A673 (cell line): ENCODE measurements around the gene MEGF10. TPM values are rescaled to one million over a fixed set of nuclear protein-coding genes. Genes with fewer than 3 reads are reported as not detected.
A peak's percentile ranks its signal among the peaks of the same experiment; 100 is the strongest.

Experiments used
- BruUV-seq: library from RNA; stranded (reverse); fragments of 400-500 nt; replicated peaks from 2 replicates; lab custom pipeline; 2021; lab: Mats Ljungman, UMichigan
- CTCF ChIA-PET: fragments of 300-600 bp; sonication (Branson Sonifier 250); formaldehyde crosslinking; loops from one replicate; lab custom pipeline; 2022; ENCODE audit warnings: antibody characterized with exemption; lab: Charles Lee
- POLR2A ChIA-PET: fragments of 300-600 bp; sonication (Branson Sonifier 250); formaldehyde crosslinking; loops from one replicate; lab custom pipeline; 2022; ENCODE audit warnings: antibody characterized with exemption; ENCODE audit not compliant: low non-redundant PET; lab: Charles Lee
- DNase-seq: peaks from one replicate; pipeline ENCODE4 v3.0.0-alpha.2; 2015; ENCODE audit warnings: low spot score
- H3K27ac ChIP-seq: fragments of 200-600 bp; sonication (generic); 2 replicates; pipeline ENCODE4 v1.5.1; 2016; ENCODE audit warnings: mixed run types, low read depth, mild to moderate bottlenecking, mixed read lengths, antibody characterized with exemption, low read length; ENCODE audit not compliant: poor library complexity, severe bottlenecking
- H3K27me3 ChIP-seq: fragments of 200-600 bp; sonication (generic); replicated peaks from 2 replicates; pipeline ENCODE4 v1.6.1; 2017; ENCODE audit warnings: mixed run types, low read depth, mild to moderate bottlenecking, mixed read lengths, antibody characterized with exemption, low read length; ENCODE audit not compliant: insufficient read depth, poor library complexity
- H3K36me3 ChIP-seq: fragments of 200-600 bp; sonication (generic); 2 replicates; pipeline ENCODE4 v1.6.1; 2016; ENCODE audit warnings: mixed run types, mild to moderate bottlenecking, mixed read lengths, antibody characterized with exemption, low read length; ENCODE audit not compliant: insufficient read depth, poor library complexity, severe bottlenecking
- H3K4me1 ChIP-seq: fragments of 200-600 bp; sonication (generic); 2 replicates; pipeline ENCODE4 v1.6.1; 2017; ENCODE audit warnings: mixed run types, mild to moderate bottlenecking, mixed read lengths, antibody characterized with exemption, low read length; ENCODE audit not compliant: insufficient read depth, poor library complexity, severe bottlenecking
- H3K4me3 ChIP-seq: fragments of 200-600 bp; sonication (generic); 2 replicates; pipeline ENCODE4 v1.5.1; 2016; ENCODE audit warnings: low read depth, mixed run types, mild to moderate bottlenecking, mixed read lengths, low read length; ENCODE audit not compliant: poor library complexity, severe bottlenecking
- H3K9me3 ChIP-seq: fragments of 200-600 bp; sonication (generic); 2 replicates; pipeline ENCODE4 v1.6.1; 2016; ENCODE audit warnings: mixed run types, low read depth, mild to moderate bottlenecking, mixed read lengths, antibody characterized with exemption, low read length; ENCODE audit not compliant: poor library complexity, severe bottlenecking
- CTCF ChIP-seq: fragments of 300-800, 200-600 bp; sonication (generic); conservative IDR thresholded peaks from 2 replicates; pipeline ENCODE4 v1.5.1; 2017; ENCODE audit warnings: low read depth, mild to moderate bottlenecking, antibody characterized with exemption, low read length, moderate library complexity, mixed read lengths
- EZH2 ChIP-seq: fragments of 200-600 bp; sonication (generic); IDR thresholded peaks from 2 replicates; pipeline ENCODE4 v1.6.1; 2017; ENCODE audit warnings: borderline replicate concordance, low read depth, mild to moderate bottlenecking, mixed read lengths, antibody characterized with exemption, low read length; ENCODE audit not compliant: poor library complexity, severe bottlenecking
- intact Hi-C: fragments of 100-400 bp; cut with micrococcal nuclease; formaldehyde crosslinking; loops from one replicate; pipeline ENCODE4 v1.10.0; 2022; ENCODE audit not compliant: unreplicated experiment
- total RNA-seq: library from RNA; stranded (reverse); gene quantifications from 2 replicates; pipeline ENCODE4 v1.2.3, GENCODE V29; 2021

MEGF10 gene
- total RNA-seq, 1 experiment from 2014 or later = 0.71 TPM

DNA sequence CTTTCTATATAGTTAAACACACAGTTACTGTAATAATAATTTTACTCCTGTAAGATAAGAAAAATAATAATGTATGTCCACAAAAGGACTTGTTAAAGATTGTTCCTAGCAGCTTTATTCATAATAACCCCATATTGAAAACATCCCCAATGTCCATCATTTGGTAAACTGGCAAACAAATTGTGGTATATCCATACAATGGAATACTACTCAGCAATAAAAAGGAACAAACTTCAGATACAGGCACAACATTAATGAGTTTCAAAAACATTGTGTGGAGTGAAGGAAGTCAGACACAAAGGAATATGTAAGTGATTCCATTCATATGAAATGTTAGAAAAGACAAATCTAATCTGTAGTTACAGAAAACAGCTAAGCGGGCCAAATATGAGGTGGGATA, 1.9 kb upstream of the MEGF10 start:
- intact Hi-C loops = loop anchor here (5.0 kb wide), 1 partner anchor 799 kb away; no protein-coding TSS in a partner anchor
- POLR2A ChIA-PET = no interaction called here
- CTCF ChIA-PET = no interaction called here

DNA sequence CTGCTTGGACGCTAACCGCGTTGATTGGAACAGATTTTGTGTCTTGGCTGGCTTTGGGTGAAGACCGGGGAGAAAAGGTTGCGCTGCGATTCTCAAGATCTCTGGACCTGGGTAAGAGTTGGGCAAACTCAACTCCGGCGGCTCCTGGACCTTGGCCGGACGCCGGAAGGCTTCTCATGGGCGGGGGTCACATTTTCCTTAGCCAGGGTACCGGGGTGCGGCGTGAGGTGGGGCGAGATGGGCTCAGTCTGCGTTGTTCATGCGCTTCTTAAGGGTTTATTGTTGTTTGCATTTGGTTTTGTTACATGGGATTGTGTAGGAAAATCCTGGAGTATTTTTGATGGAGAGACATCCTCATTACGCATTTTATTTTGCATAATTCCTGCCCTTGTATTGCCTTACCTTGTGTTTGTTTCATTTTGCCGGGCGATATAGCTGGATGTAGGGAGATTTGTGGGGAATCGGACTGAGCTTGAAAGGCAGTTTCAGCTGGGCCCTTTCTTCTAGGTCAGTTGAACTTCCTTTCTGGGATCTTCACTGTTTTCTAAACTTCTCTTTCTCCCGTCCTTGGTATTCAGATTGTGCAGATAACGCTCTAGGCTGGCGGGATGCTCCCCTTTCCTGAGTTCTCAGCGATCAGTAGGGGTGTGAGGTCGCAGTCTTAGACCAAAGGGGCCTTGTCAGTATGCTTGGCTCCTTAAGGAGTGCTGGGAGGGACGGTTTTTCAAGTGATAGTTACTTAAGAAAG, 524 bp downstream of the MEGF10 start:
- DNase-seq = no peak
- POLR2A ChIA-PET = no interaction called here

More for the DNA sequence above, 1.9 kb upstream of the MEGF10 start:
- BruUV-seq = no TSS peak
- no peak for TF ChIP-seq EZH2
- TF ChIP-seq CTCF = no peak
- DNase-seq = no peak
- Histone ChIP-seq H3K27ac (no peak overlapping the region), H3K27me3 (peaks cover 57% of the 10 kb centered on the region), H3K36me3 (no peaks in the 10 kb centered on the region), H3K4me1 (peaks cover 7% of the 10 kb centered on the region), H3K9me3 (no peaks in the 10 kb centered on the region), H3K4me3 (no peak overlapping the region)

DNA sequence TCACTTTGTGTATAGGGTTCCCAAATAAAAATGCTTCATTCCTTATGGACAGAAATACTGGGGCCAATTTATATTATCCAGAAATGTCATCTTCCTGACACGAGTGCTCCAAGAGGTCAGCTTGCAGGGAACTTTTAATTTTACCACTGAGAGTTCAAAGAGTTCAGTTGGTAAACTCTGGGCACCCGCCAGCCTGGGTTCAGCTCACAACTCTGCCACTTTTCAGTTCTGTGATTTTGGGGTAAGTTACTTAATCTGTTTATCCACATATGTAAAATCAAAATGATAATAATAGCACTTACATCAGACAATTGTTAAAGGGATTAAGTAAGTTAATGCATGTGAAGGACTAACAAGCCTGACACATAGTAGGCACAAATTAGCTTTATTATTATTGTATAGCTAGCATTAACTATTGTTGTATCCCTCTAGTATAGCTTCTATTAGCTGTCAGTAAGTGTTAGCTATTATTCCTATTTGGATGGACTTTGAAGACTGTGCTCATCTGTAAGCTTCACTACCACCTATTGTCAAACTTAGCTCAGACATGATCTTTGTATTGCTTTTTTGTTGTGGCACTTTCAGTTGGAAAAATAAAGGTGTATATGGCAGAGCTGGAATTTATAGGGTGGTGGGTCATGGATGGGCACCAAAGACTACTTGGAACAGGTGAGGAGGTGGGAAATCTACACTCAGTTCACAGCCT, 1.6 kb downstream of the MEGF10 start:
- H3K4me1 ChIP-seq = peaks cover 7% of the 10 kb centered on the region
- no peaks in the 10 kb centered on the region for H3K9me3 ChIP-seq
- DNase-seq = no peak
- no peaks in the 10 kb centered on the region for H3K36me3 ChIP-seq
- POLR2A ChIA-PET = no interaction called here
- intact Hi-C loops = no loop called here
- no peak overlapping the region for H3K4me3 ChIP-seq
- H3K27me3 ChIP-seq = peaks cover 22% of the 10 kb centered on the region
- CTCF ChIA-PET = interaction anchor here (0.6 to 0.7 kb wide), 2 partner anchors 22 to 506 kb away, joined by 3 to 4 read pairs; no protein-coding TSS in a partner anchor
- TF ChIP-seq EZH2 (no peak), CTCF (no peak)
- BruUV-seq = no TSS peak
- H3K27ac ChIP-seq = no peak overlapping the region

More for the DNA sequence above, 524 bp downstream of the MEGF10 start:
- Histone ChIP-seq H3K27ac (no peak overlapping the region), H3K9me3 (no peaks in the 10 kb centered on the region), H3K4me1 (peaks cover 7% of the 10 kb centered on the region), H3K36me3 (no peaks in the 10 kb centered on the region), H3K27me3 (peaks cover 33% of the 10 kb centered on the region), H3K4me3 (peak overlapping the region; percentile 40)
- intact Hi-C loops = loop anchor here (1.0 kb wide), 2 partner anchors 151 to 201 kb away; no protein-coding TSS in a partner anchor
- BruUV-seq = no TSS peak
- CTCF ChIA-PET = no interaction called here
- TF ChIP-seq CTCF = no peak
- no peak for TF ChIP-seq EZH2
